HCT116 (cell line): ENCODE measurements around the gene SEMA4A. TPM values are rescaled to one million over a fixed set of nuclear protein-coding genes. Genes with fewer than 3 reads are reported as not detected.

Experiments
- ATAC-seq: fragments of 200-7000 bp; cut with Tn5 transposase; 2 replicates; pipeline ENCODE4 v1.9.1; 2020; ENCODE audit warnings: mild to moderate bottlenecking, moderate library complexity
- BruUV-seq: library from RNA; stranded (reverse); fragments of 400-500 nt; replicated peaks from 2 replicates; lab custom pipeline; 2021; lab: Mats Ljungman, UMichigan
- CTCF ChIA-PET: fragments of 300-600 bp; sonication (Branson Sonifier 250); formaldehyde crosslinking; loops from one replicate; lab custom pipeline; 2021; ENCODE audit warnings: antibody characterized with exemption; lab: Charles Lee
- POLR2A ChIA-PET: fragments of 300-600, 350-600 bp; sonication (Branson Sonifier 250); formaldehyde crosslinking; loops from one replicate; lab custom pipeline; 2021; ENCODE audit warnings: antibody characterized with exemption; lab: Charles Lee
- RAD21 ChIA-PET, 2 experiments: fragments of 300-600 bp; sonication (Branson Sonifier 250); formaldehyde crosslinking; loops; one replicate each; lab custom pipeline; 2023; ENCODE audit warnings: low total read pairs in 2 of 2; ENCODE audit not compliant: uncharacterized antibody in 2 of 2, unreplicated experiment in 2 of 2, low non-redundant PET in 1 of 2; lab: Charles Lee
- DNase-seq: peaks from one replicate; pipeline ENCODE4 v3.0.0-alpha.2; 2010; ENCODE audit warnings: low read depth, low spot score
- H2AFZ ChIP-seq: fragments of 200-600 bp; shearing (Covaris generic), sonication (generic); 2 replicates; pipeline ENCODE4 v1.6.1; 2017; ENCODE audit warnings: low read depth, mixed run types, mixed read lengths, antibody characterized with exemption, low read length; ENCODE audit not compliant: poor library complexity, severe bottlenecking
- H3K27ac ChIP-seq: 2 replicates; pipeline ENCODE4 v1.5.1; 2012; ENCODE audit warnings: low read depth, low read length
- H3K27me3 ChIP-seq: fragments of 200-600 bp; sonication (generic); 2 replicates; pipeline ENCODE4 v1.6.1; 2016; ENCODE audit warnings: mixed run types, low read length, mixed read lengths; ENCODE audit not compliant: insufficient read depth
- H3K36me3 ChIP-seq, 2 experiments: fragments of 200-500 bp in 1 of 2; fragments of 200-600 bp in 1 of 2; sonication (Bioruptor generic) in 1 of 2; sonication (generic) in 1 of 2; 2 replicates each; pipeline versions ENCODE4 v1.5.1 to v1.6.1; 2014 to 2016; ENCODE audit warnings: low read length in 2 of 2, inconsistent platforms in 1 of 2, mixed read lengths in 1 of 2, mixed run types in 1 of 2; ENCODE audit not compliant: insufficient read depth in 2 of 2, control insufficient read depth in 1 of 2
- H3K4me1 ChIP-seq, 2 experiments: fragments of 200-600 bp in 1 of 2; sonication (generic) in 1 of 2; 2 replicates each; pipeline versions ENCODE4 v1.5.1 to v1.6.1; 2012 to 2017; ENCODE audit warnings: low read length in 2 of 2, inconsistent platforms in 1 of 2, mild to moderate bottlenecking in 1 of 2, mixed read lengths in 1 of 2, mixed run types in 1 of 2, moderate library complexity in 1 of 2; ENCODE audit not compliant: insufficient read depth in 2 of 2, control insufficient read depth in 1 of 2
- H3K4me2 ChIP-seq: fragments of 200-600 bp; sonication (generic); 2 replicates; pipeline ENCODE4 v1.6.1; 2017; ENCODE audit warnings: mixed run types, low read length, mixed read lengths
- H3K4me3 ChIP-seq, 2 experiments: fragments of 200-600 bp in 1 of 2; sonication (generic) in 1 of 2; replicated peaks in 1 of 2; 2 replicates each; pipeline ENCODE4 v1.5.1; 2011 to 2016; ENCODE audit warnings: low read length in 2 of 2, control low read depth in 1 of 2, low read depth in 1 of 2, mild to moderate bottlenecking in 1 of 2, mixed read lengths in 1 of 2, mixed run types in 1 of 2
- H3K79me2 ChIP-seq: fragments of 200-600 bp; sonication (generic); 2 replicates; pipeline ENCODE4 v1.6.1; 2017; ENCODE audit warnings: mild to moderate bottlenecking, mixed run types, low read length, moderate library complexity, mixed read lengths; ENCODE audit not compliant: insufficient read depth
- H3K9ac ChIP-seq: fragments of 200-600 bp; sonication (generic); 2 replicates; pipeline ENCODE4 v1.6.1; 2016; ENCODE audit warnings: low read length, mixed read lengths
- H3K9me2 ChIP-seq: fragments of 200-600 bp; sonication (generic), shearing (Covaris generic); 2 replicates; pipeline ENCODE4 v1.6.1; 2017; ENCODE audit warnings: mixed run types, mild to moderate bottlenecking, moderate library complexity; ENCODE audit not compliant: insufficient read depth
- H3K9me3 ChIP-seq, 2 experiments: fragments of 200-500 bp in 1 of 2; fragments of 200-600 bp in 1 of 2; sonication (Bioruptor generic) in 1 of 2; sonication (generic) in 1 of 2; 2 replicates each; pipeline ENCODE4 v1.6.1; 2014 to 2017; ENCODE audit warnings: low read length in 2 of 2, mixed read lengths in 2 of 2, inconsistent platforms in 1 of 2, low read depth in 1 of 2, mild to moderate bottlenecking in 1 of 2, mixed run types in 1 of 2, moderate library complexity in 1 of 2; ENCODE audit not compliant: control insufficient read depth in 1 of 2, insufficient read depth in 1 of 2
- H4K20me1 ChIP-seq: fragments of 200-600 bp; sonication (generic), shearing (Covaris generic); 2 replicates; pipeline ENCODE4 v1.6.1; 2017; ENCODE audit warnings: mixed run types, mild to moderate bottlenecking, moderate library complexity; ENCODE audit not compliant: insufficient read depth
- CBX3 ChIP-seq: IDR thresholded peaks from 2 replicates; pipeline ENCODE4 v1.6.1; 2012; ENCODE audit warnings: low read depth
- EGR1 ChIP-seq: IDR thresholded peaks from 2 replicates; pipeline ENCODE4 v1.6.1; 2012; ENCODE audit warnings: low read depth
- ELF1 ChIP-seq: IDR thresholded peaks from 2 replicates; pipeline ENCODE4 v1.6.1; 2012; ENCODE audit warnings: low read depth, borderline replicate concordance
- EZH2 ChIP-seq: fragments of 200-600 bp; sonication (generic); IDR thresholded peaks from 2 replicates; pipeline ENCODE4 v1.6.1; 2017; ENCODE audit warnings: antibody characterized with exemption, mixed run types
- EZH2phosphoT487 ChIP-seq: fragments of 200-600 bp; IDR thresholded peaks from 2 replicates; pipeline ENCODE4 v1.6.1; 2018; ENCODE audit warnings: antibody characterized with exemption, borderline replicate concordance
- FOSL1 ChIP-seq: IDR thresholded peaks from 2 replicates; pipeline ENCODE4 v1.6.1; 2012; ENCODE audit warnings: low read depth
- JUND ChIP-seq: IDR thresholded peaks from 2 replicates; pipeline ENCODE4 v1.6.1; 2012
- POLR2A ChIP-seq: IDR thresholded peaks from 2 replicates; pipeline ENCODE4 v1.7.0; 2011; ENCODE audit warnings: borderline replicate concordance; ENCODE audit not compliant: insufficient read depth, insufficient read length; ENCODE audit errors: extremely low read depth
- POLR2AphosphoS5 ChIP-seq: IDR thresholded peaks from 2 replicates; pipeline ENCODE4 v1.6.1; 2011; ENCODE audit warnings: mild to moderate bottlenecking, low read depth, low read length, moderate library complexity
- RAD21 ChIP-seq: IDR thresholded peaks from 2 replicates; pipeline ENCODE4 v1.6.1; 2012; ENCODE audit warnings: low read depth, mild to moderate bottlenecking
- REST ChIP-seq: IDR thresholded peaks from 2 replicates; pipeline ENCODE4 v1.6.1; 2012; ENCODE audit warnings: low read depth
- SIN3A ChIP-seq: IDR thresholded peaks from 2 replicates; pipeline ENCODE4 v1.6.1; 2012; ENCODE audit warnings: low read depth
- SP1 ChIP-seq: IDR thresholded peaks from 2 replicates; pipeline ENCODE4 v1.6.1; 2012; ENCODE audit warnings: low read depth
- TCF7L2 ChIP-seq: IDR thresholded peaks from 2 replicates; pipeline ENCODE4 v1.7.0; 2011; ENCODE audit warnings: borderline replicate concordance, inconsistent platforms; ENCODE audit not compliant: insufficient read depth, insufficient read length; ENCODE audit errors: extremely low read depth
- YY1 ChIP-seq: IDR thresholded peaks from 2 replicates; pipeline ENCODE4 v1.6.1; 2011; ENCODE audit warnings: low read length, low read depth, moderate library complexity, mild to moderate bottlenecking; ENCODE audit not compliant: insufficient replicate concordance; ENCODE audit errors: extremely low read depth
- ZBTB33 ChIP-seq: IDR thresholded peaks from 2 replicates; pipeline ENCODE4 v1.6.1; 2011; ENCODE audit warnings: mild to moderate bottlenecking, low read length, moderate library complexity; ENCODE audit not compliant: insufficient replicate concordance; ENCODE audit errors: extremely low read depth
- ZNF274 ChIP-seq: fragments of 200-500 bp; sonication (Bioruptor generic); IDR thresholded peaks from 2 replicates; pipeline ENCODE4 v1.6.1; 2014; ENCODE audit warnings: mild to moderate bottlenecking, low read depth, low read length, inconsistent platforms
- intact Hi-C: fragments of 100-400 bp; cut with micrococcal nuclease; formaldehyde crosslinking; loops from 2 replicates; pipeline ENCODE4 v1.10.0; 2022
- total RNA-seq: library from RNA; stranded (reverse); gene quantifications from one replicate; pipeline ENCODE4 v1.2.1, GENCODE V29; 2021; ENCODE audit not compliant: unreplicated experiment
- TF ChIP-seq, protein P1 (sequence below): IDR thresholded peaks from 2 replicates; pipeline ENCODE4 v1.6.1; 2012

SEMA4A gene
- total RNA-seq, 1 experiment from 2014 or later: 0.39 TPM

GRCh38 chr1:156212833-156213643 is 59.7 kb downstream of the SEMA4A start, which contains the start of gene PMF1:
TSS of gene PMF1 (plus strand) at chr1:156213007. CDS start at chr1:156213016, 9 bp downstream.
- intact Hi-C loops: no loop called here
- Histone ChIP-seq H4K20me1 (no peaks in the 10 kb centered on the region), H3K36me3 (peaks cover 0 to 3% of the 10 kb centered on the region in 2 experiments; a peak in 1 of 4 replicates), H3K79me2 (peaks cover 31% of the 10 kb centered on the region), H3K4me1 (peaks cover 10 to 21% of the 10 kb centered on the region in 2 experiments), H3K9me2 (no peaks in the 10 kb centered on the region), H3K27ac (peak within 1 kb of the TSS; percentile 75)
- BruUV-seq: TSS peak; percentile 85
- ChIA-PET POLR2A (interaction anchor here (0.6 to 2.6 kb wide), 15 partner anchors 9 to 321 kb away, joined by 3 to 25 read pairs (median 4); partner anchors contain the start of genes SLC25A44 and SMG5), RAD21 (interaction anchor here in 1 of 2 experiments (0.6 to 0.7 kb wide), 2 partner anchors 67 to 250 kb away, joined by 3 to 4 read pairs; no protein-coding TSS in a partner anchor)
- peak; percentile 91 for DNase-seq
- TF ChIP-seq, protein P1, sequence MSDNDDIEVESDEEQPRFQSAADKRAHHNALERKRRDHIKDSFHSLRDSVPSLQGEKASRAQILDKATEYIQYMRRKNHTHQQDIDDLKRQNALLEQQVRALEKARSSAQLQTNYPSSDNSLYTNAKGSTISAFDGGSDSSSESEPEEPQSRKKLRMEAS: peak; percentile 74
- TF ChIP-seq TCF7L2: no peak
- TF ChIP-seq YY1: peak; percentile 90
- peak; percentile 93 for TF ChIP-seq EGR1
- no peak for TF ChIP-seq REST
- no peak for TF ChIP-seq ELF1
- TF ChIP-seq EZH2: no peak
- TF ChIP-seq SP1: peak; percentile 94
- TF ChIP-seq CBX3: no peak
- TF ChIP-seq FOSL1: no peak
- no peak for TF ChIP-seq RAD21
- no peak for TF ChIP-seq EZH2phosphoT487
- peak; percentile 75 for TF ChIP-seq SIN3A
- peak; percentile 87 for TF ChIP-seq POLR2AphosphoS5
- TF ChIP-seq ZNF274: no peak
- TF ChIP-seq POLR2A: peak; percentile 78
- TF ChIP-seq JUND: no peak
- TF ChIP-seq ZBTB33: peak; percentile 94
- TF ChIP-seq, all 23 proteins: peak for 8
- Histone ChIP-seq H3K4me3 (peak within 1 kb of the TSS; percentile 85 to 96), H2AFZ (peak within 1 kb of the TSS; percentile 59), H3K9ac (peak within 1 kb of the TSS; percentile 94), H3K9me3 (no peaks in the 10 kb centered on the region), H3K27me3 (no peaks in the 10 kb centered on the region), H3K4me2 (peak within 1 kb of the TSS; percentile 99)
- CTCF ChIA-PET: interaction anchor here (0.8 to 3.1 kb wide), 8 partner anchors 11 to 130 kb away, joined by 3 to 45 read pairs (median 3); partner anchors contain the start of genes MEX3A and SLC25A44
- peak; percentile 95 for ATAC-seq
